ENCODE measurements around the gene C9orf152. TPM values are rescaled to one million over a fixed set of nuclear protein-coding genes. Genes with fewer than 3 reads are reported as not detected.
A peak's percentile ranks its signal among the peaks of the same experiment; 100 is the strongest.

C9orf152 gene
- total RNA-seq, 1 donor from 2014 or later = not detected

DNA sequence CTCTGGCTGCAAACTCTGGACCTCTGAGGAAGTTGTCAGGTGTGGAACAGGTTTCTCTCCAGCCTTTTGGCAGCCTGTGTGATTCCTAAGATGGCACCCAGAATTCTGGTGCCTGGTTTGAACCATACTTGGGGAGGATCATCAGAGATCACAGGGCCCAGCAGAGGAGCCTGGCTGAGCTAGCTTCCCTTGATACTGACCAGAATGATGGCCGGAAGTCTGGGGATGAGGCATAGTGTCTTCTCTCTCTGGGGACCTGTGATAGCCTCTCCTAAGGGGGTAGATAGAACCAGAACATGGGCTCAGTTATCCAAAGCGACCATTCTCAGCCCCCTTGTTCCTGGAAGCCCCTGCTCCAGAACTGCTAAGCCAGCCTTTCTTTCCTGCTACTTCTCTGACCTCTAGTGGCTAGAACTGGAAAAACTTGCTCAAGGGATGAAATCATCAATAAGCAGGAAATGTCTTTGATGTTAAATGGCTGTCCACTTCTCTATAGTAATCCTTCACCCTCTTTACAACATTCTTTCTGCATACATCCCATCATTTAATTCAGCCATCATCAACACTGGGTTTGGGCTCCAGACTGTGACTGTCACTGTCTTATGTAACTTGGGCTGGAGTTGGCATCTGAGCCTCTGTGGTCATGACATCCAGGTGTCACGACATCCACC, 55.1 kb downstream of the C9orf152 start:
- H3K27me3 Mint-ChIP-seq (ENCODE audit: low read depth) = no peaks in the 10 kb centered on the region
- H3K9me3 Mint-ChIP-seq (ENCODE audit: low read depth) = peaks cover 3% of the 10 kb centered on the region
- H3K4me1 Mint-ChIP-seq (ENCODE audit: low read depth) = peaks cover 74% of the 10 kb centered on the region
- peaks cover 10% of the 10 kb centered on the region for H3K36me3 Mint-ChIP-seq (ENCODE audit: low read depth)
- no peak overlapping the region for H3K4me3 Mint-ChIP-seq (ENCODE audit: unreplicated experiment)
- no peak for DNase-seq (ENCODE audit: low spot score)
- TF ChIP-seq CTCF (IDR thresholded peaks at IDR 0.05) = peak; percentile 96
- peak overlapping the region; percentile 75 for H3K27ac Mint-ChIP-seq (ENCODE audit: unreplicated experiment)

Other genes with a start within 250 kb of the C9orf152 start
- gene TXN, start 48.3 kb upstream of the C9orf152 start, total RNA-seq = 172 to 257 TPM (median 188 TPM) in 3 replicates
- not detected in 3 replicates for gene TXNDC8, start 129.7 kb upstream of the C9orf152 start, total RNA-seq

All from chondrocyte (in vitro differentiated cells).